GM12878 (cell line): Measurements from ENCODE around the gene CFI. TPM values are rescaled to one million over a fixed set of nuclear protein-coding genes. Genes with fewer than 3 reads are reported as not detected.

Source experiments
- ATAC-seq: fragments of 200-7000 bp; cut with Tn5 transposase; 3 replicates; pipeline ENCODE4 v1.9.1; 2020; ENCODE audit warnings: mild to moderate bottlenecking, moderate library complexity
- BruUV-seq: library from RNA; stranded (reverse); fragments of 400-500 nt; replicated peaks from 2 replicates; lab custom pipeline; 2021; lab: Mats Ljungman, UMichigan
- CTCF ChIA-PET: fragments of 300-600 bp; sonication (Branson Sonifier 250); formaldehyde crosslinking; extraction: SDS; loops from one replicate; lab custom pipeline; 2021; ENCODE audit warnings: inconsistent platforms; lab: Yijun Ruan, JAX
- POLR2A ChIA-PET: fragments of 350-600 bp; formaldehyde crosslinking; extraction: SDS; loops from one replicate; lab custom pipeline; 2021; ENCODE audit warnings: inconsistent platforms; lab: Charles Lee
- RAD21 ChIA-PET: fragments of 300-600 bp; sonication (Branson Sonifier 250); formaldehyde crosslinking; loops from one replicate; lab custom pipeline; 2023; ENCODE audit warnings: antibody characterized with exemption; ENCODE audit not compliant: unreplicated experiment; lab: Charles Lee
- SMC1A ChIA-PET: fragments of 300-600 bp; sonication (Branson Sonifier 250); formaldehyde crosslinking; loops from one replicate; lab custom pipeline; 2023; ENCODE audit not compliant: unreplicated experiment, uncharacterized antibody; lab: Charles Lee
- DNase-seq: peaks from one replicate; pipeline ENCODE4 v3.0.0-alpha.2; 2011; ENCODE audit warnings: low read depth, low spot score
- FAIRE-seq: peaks from 3 replicates; lab custom pipeline; 2011; peaks lifted over from hg19 to GRCh38; lab: Jason Lieb, UNC
- H2AFZ ChIP-seq: 2 replicates; pipeline ENCODE4 v1.6.0; 2011; ENCODE audit warnings: low read depth, low read length, control low read depth; ENCODE audit not compliant: control insufficient read depth
- H3K27ac ChIP-seq: 2 replicates; pipeline ENCODE4 v1.5.1; 2011; ENCODE audit warnings: control low read depth; ENCODE audit not compliant: control insufficient read depth, insufficient read depth
- H3K27me3 ChIP-seq, 2 experiments: replicated peaks in 1 of 2; 2 replicates each; pipeline versions ENCODE4 v1.6.0 to v1.6.1; 2011; ENCODE audit warnings: low read length in 1 of 2; ENCODE audit not compliant: control insufficient read depth in 2 of 2, insufficient read depth in 2 of 2
- H3K36me3 ChIP-seq, 2 experiments: 2 replicates each; pipeline ENCODE4 v1.5.1; 2011; ENCODE audit warnings: low read length in 1 of 2; ENCODE audit not compliant: control insufficient read depth in 2 of 2, insufficient read depth in 2 of 2
- H3K4me1 ChIP-seq: 2 replicates; pipeline ENCODE4 v1.6.1; 2011; ENCODE audit warnings: mild to moderate bottlenecking, low read length, moderate library complexity, mixed read lengths; ENCODE audit not compliant: control insufficient read depth, insufficient read depth
- H3K4me2 ChIP-seq: 2 replicates; pipeline ENCODE4 v1.6.0; 2011; ENCODE audit warnings: control low read depth; ENCODE audit not compliant: control insufficient read depth, insufficient read depth
- H3K4me3 ChIP-seq: fragments of 200-600 bp; sonication (generic); 2 replicates; pipeline ENCODE4 v1.5.1; 2016
- H3K79me2 ChIP-seq: 2 replicates; pipeline ENCODE4 v1.6.0; 2011; ENCODE audit warnings: low read length; ENCODE audit not compliant: control insufficient read depth, insufficient read depth
- H3K9ac ChIP-seq: 2 replicates; pipeline ENCODE4 v1.8.0; 2011; ENCODE audit warnings: low read length, control low read depth, mixed read lengths; ENCODE audit not compliant: control insufficient read depth, insufficient read depth
- H3K9me3 ChIP-seq: replicated peaks from 3 replicates; pipeline ENCODE4 v1.5.1; 2011; ENCODE audit warnings: mild to moderate bottlenecking, low read length; ENCODE audit not compliant: control insufficient read depth, insufficient read depth
- H4K20me1 ChIP-seq: 2 replicates; pipeline ENCODE4 v1.6.0; 2011; ENCODE audit not compliant: control insufficient read depth, insufficient read depth
- ASH2L ChIP-seq: fragments of 300-600, 200-600 bp; sonication (generic); IDR thresholded peaks from 2 replicates; pipeline ENCODE4 v1.6.1; 2017; ENCODE audit warnings: low read depth, mild to moderate bottlenecking, borderline replicate concordance
- EZH2 ChIP-seq: IDR thresholded peaks from 2 replicates; pipeline ENCODE4 v1.6.1; 2012; ENCODE audit warnings: low read depth, mild to moderate bottlenecking, control low read depth, inconsistent platforms, low read length, borderline replicate concordance; ENCODE audit not compliant: control insufficient read depth
- FOXM1 ChIP-seq: IDR thresholded peaks from 2 replicates; pipeline ENCODE4 v1.6.1; 2012; ENCODE audit warnings: low read depth, mild to moderate bottlenecking, inconsistent platforms, low read length, moderate library complexity
- GATAD2B ChIP-seq: fragments of 450-650 bp; conservative IDR thresholded peaks from 2 replicates; pipeline ENCODE4 v1.6.1; 2017; ENCODE audit warnings: low read depth, mild to moderate bottlenecking, moderate library complexity
- MTA3 ChIP-seq: IDR thresholded peaks from 2 replicates; pipeline ENCODE4 v1.6.1; 2012; ENCODE audit warnings: low read length, inconsistent platforms, borderline replicate concordance
- NBN ChIP-seq: fragments of 450-650 bp; IDR thresholded peaks from 2 replicates; pipeline ENCODE4 v1.6.1; 2016
- NRF1 ChIP-seq: conservative IDR thresholded peaks from 2 replicates; pipeline ENCODE4 v1.6.1; 2011; ENCODE audit warnings: mild to moderate bottlenecking, low read depth, low read length, improper control_type of control experiment
- RELA ChIP-seq: fragments of 450-650 bp; IDR thresholded peaks from 2 replicates; pipeline ENCODE4 v1.8.0; 2014; ENCODE audit warnings: borderline replicate concordance; ENCODE audit not compliant: partially characterized antibody
- SMAD1 ChIP-seq: fragments of 450-650 bp; IDR thresholded peaks from 2 replicates; pipeline ENCODE4 v1.6.1; 2018; ENCODE audit warnings: mild to moderate bottlenecking, low read depth; ENCODE audit not compliant: partially characterized antibody
- SREBF1 ChIP-seq: IDR thresholded peaks from 2 replicates; pipeline ENCODE4 v1.6.1; 2012; ENCODE audit warnings: mild to moderate bottlenecking, low read length
- TCF12 ChIP-seq: IDR thresholded peaks from 2 replicates; pipeline ENCODE4 v1.6.1; 2011; ENCODE audit warnings: low read depth, mild to moderate bottlenecking, low read length
- TCF7 ChIP-seq: IDR thresholded peaks from 2 replicates; pipeline ENCODE4 v1.6.1; 2014; ENCODE audit warnings: antibody characterized with exemption, borderline replicate concordance
- ZNF217 ChIP-seq: fragments of 450-650 bp; IDR thresholded peaks from 2 replicates; pipeline ENCODE4 v1.6.1; 2017; ENCODE audit warnings: antibody characterized with exemption, mild to moderate bottlenecking
- WGBS: methylation state at CpG from one replicate; pipeline ENCODE4 v1.1.6; 2016; ENCODE audit warnings: low lambda C conversion rate; ENCODE audit not compliant: insufficient replicate concordance, insufficient coverage; ENCODE audit errors: missing lambda C conversion rate; 5-methylcytosine and 5-hydroxymethylcytosine counted together
- in situ Hi-C: fragments of 300-500 bp; cut with MboI; formaldehyde crosslinking; loops from 9 replicates; pipeline ENCODE4 v1.14.3; 2018; ENCODE audit warnings: mixed read lengths
- intact Hi-C: fragments of 100-400 bp; cut with micrococcal nuclease; formaldehyde crosslinking; loops from one replicate; pipeline ENCODE4 v1.14.2; 2022; ENCODE audit not compliant: unreplicated experiment
- polyA plus RNA-seq, 11 experiments: library from polyadenylated mRNA; depleted of rRNA in 4 of 11; unstranded in 6 of 11; stranded (reverse) in 5 of 11; fragments of >200 nt; fragmentation: Nextera tagmentation in 4 of 11; fragmentation: Illumina TruSeq in 1 of 11; extraction: Ambion mirVana in 4 of 11; extraction: Trizol in 1 of 11; gene quantifications; 1 replicate in 1 of 11; 2 replicates in 10 of 11; pipeline versions ENCODE4 v1.2.1 to v1.2.3, GENCODE V29; 2011 to 2016; ENCODE audit warnings: inconsistent platforms in 2 of 11, missing spikeins in 2 of 11, low read depth in 1 of 11
- total RNA-seq, 4 experiments: library from RNA; depleted of rRNA in 3 of 4; stranded (reverse); fragments of >200 nt in 3 of 4; fragmentation: Illumina TruSeq in 1 of 4; extraction: Trizol in 1 of 4; gene quantifications; 2 replicates each; pipeline versions ENCODE4 v1.2.1 to v1.2.3, GENCODE V29; 2013 to 2021
- TF ChIP-seq, protein P1 (sequence below): IDR thresholded peaks from 2 replicates; pipeline ENCODE4 v1.6.1; 2011; ENCODE audit warnings: low read depth, mild to moderate bottlenecking, low read length, moderate library complexity, borderline replicate concordance; ENCODE audit errors: extremely low read depth

Gene CFI
- total and polyA plus RNA-seq, 10 of the 15 experiments (the other 5 are each of a cell fraction or from before 2014, with no cell fraction given) = 0.15 to 0.28 TPM; not detected in 8

- ChIA-PET RAD21 (no interaction called here), SMC1A (interaction anchor here (1.2 kb wide), 1 partner anchor 9 kb away, joined by 3 read pairs; no protein-coding TSS in a partner anchor), CTCF (no interaction called here), POLR2A (no interaction called here)
- intact Hi-C loops (no loop called here), in situ Hi-C loops (no loop called here)
- 66% methylated on average over 5 of the region's 5 CpGs for WGBS
- no peak overlapping the region for H2AFZ ChIP-seq
- H4K20me1 ChIP-seq = no peaks in the 10 kb centered on the region
- H3K79me2 ChIP-seq = no peaks in the 10 kb centered on the region
- H3K9ac ChIP-seq = no peak overlapping the region
- TF ChIP-seq SMAD1 = no peak
- TF ChIP-seq, protein P1, sequence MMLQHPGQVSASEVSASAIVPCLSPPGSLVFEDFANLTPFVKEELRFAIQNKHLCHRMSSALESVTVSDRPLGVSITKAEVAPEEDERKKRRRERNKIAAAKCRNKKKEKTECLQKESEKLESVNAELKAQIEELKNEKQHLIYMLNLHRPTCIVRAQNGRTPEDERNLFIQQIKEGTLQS = no peak
- H3K36me3 ChIP-seq = no peaks in the 10 kb centered on the region
- DNase-seq = no peak
- no peak for ATAC-seq
- H3K4me3 ChIP-seq = no peak overlapping the region
- H3K4me1 ChIP-seq = no peaks in the 10 kb centered on the region
- no peak overlapping the region for H3K27ac ChIP-seq
- no peaks in the 10 kb centered on the region for H3K27me3 ChIP-seq
- no peak for FAIRE-seq
- no TSS peak for BruUV-seq
- no peak overlapping the region for H3K4me2 ChIP-seq
- H3K9me3 ChIP-seq = no peaks in the 10 kb centered on the region
Measured at GRCh38 chr4:109850601-109851000, 48.8 kb upstream of the CFI start.

DNA sequence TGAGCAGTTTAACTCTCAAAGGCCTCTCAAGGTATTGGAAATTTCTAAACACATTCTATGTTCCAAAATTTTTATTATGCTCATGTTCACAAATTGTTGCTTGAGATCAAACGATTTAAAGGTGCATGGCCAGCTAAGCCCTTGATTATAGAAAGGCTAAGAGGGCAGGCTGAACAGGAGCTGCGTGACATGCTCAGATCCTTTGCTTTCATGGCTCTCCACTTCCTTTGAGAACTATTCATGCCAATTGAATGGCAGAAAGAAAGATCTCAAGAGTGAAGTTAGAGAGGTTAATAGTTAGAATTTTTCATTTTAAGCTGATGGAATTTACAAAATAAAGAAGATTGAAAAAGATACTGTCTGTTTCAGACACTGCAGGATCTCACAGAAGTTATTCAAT lies 46.7 kb upstream of the CFI start:
- no peaks in the 10 kb centered on the region for H3K79me2 ChIP-seq
- intact Hi-C loops = no loop called here
- ChIA-PET POLR2A (no interaction called here), CTCF (no interaction called here), RAD21 (no interaction called here), SMC1A (interaction anchor here (0.9 kb wide), 1 partner anchor 16 kb away, joined by 3 read pairs; no protein-coding TSS in a partner anchor)
- no peak overlapping the region for H2AFZ ChIP-seq
- DNase-seq (no peak), ATAC-seq (no peak), FAIRE-seq (no peak)
- no peaks in the 10 kb centered on the region for H3K36me3 ChIP-seq
- in situ Hi-C loops = no loop called here
- no peak overlapping the region for H3K4me3 ChIP-seq
- H3K4me2 ChIP-seq = no peak overlapping the region
- BruUV-seq = no TSS peak
- no peaks in the 10 kb centered on the region for H3K4me1 ChIP-seq
- H3K27me3 ChIP-seq = no peaks in the 10 kb centered on the region
- 48% methylated on average over 2 of the region's 2 CpGs for WGBS
- H4K20me1 ChIP-seq = no peaks in the 10 kb centered on the region
- no peak overlapping the region for H3K27ac ChIP-seq
- no peaks in the 10 kb centered on the region for H3K9me3 ChIP-seq
- no peak overlapping the region for H3K9ac ChIP-seq
- TF ChIP-seq NBN (no peak), FOXM1 (no peak), GATAD2B (no peak), TCF7 (no peak), MTA3 (no peak), SREBF1 (no peak), TCF12 (no peak), EZH2 (no peak), ASH2L (no peak), NRF1 (no peak), RELA (no peak), ZNF217 (no peak)
